ENCODE measurements around the gene TUT1. TPM values are rescaled to one million over a fixed set of nuclear protein-coding genes. Genes with fewer than 3 reads are reported as not detected.
"Not testable (repeated sequence)": the region's sequence is repeated elsewhere in the genome, so short reads cannot be mapped to it uniquely, and the experiment has no call there.

TUT1 gene
- total RNA-seq, 6 donors from 2014 or later = 5.3 to 25.4 (median 11.7) TPM

DNA sequence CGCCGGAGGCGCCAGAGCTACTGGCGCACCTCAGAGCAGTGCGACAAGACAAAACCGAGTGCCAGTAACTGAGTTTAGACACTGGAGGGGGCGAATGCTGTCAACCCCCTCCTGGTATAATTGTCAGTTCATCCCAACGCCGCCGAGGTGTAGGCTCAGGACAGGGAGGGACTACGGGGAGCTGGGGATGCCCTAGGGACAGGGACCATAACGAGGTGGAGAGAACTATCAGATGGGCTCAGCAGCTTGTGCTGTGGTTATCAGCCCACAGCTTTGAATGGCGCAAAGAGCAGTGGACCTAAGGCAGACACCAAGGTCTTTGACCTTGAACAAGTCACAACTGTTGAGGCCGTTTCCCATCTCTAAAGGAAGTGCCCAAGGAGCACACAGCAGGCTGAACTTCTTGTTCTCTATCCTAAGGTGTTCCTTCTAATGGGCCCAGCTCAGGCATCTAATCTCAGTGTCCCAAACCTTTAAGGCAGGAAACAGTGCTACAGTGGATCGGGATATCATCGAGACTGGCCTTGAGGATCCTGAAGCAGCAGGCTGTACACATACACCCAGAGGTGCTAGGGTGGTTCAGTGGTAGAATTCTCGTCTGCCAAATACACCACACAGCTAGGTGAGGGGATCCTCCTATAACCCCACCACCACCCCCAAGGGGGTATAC is 958 bp upstream of the TUT1 start:
- Histone ChIP-seq H3K4me3 (peak overlapping the region; percentile 28 to 87 (median 70)), H3K27me3 (no peaks in the 10 kb centered on the region), H3K36me3 (peaks cover 22 to 53% (median 46%) of the 10 kb centered on the region in 4 donors), H3K27ac (peak overlapping the region; percentile 94 to 97 (median 95)), H3K9me3 (no peaks in the 10 kb centered on the region), H3K4me1 (peaks cover 28 to 40% (median 31%) of the 10 kb centered on the region in 4 donors)
- ATAC-seq (ENCODE audit: low FRiP score in 2 of 2) (peak; percentile 0 to 2), DNase-seq (no peak)
- TF ChIP-seq POLR2A (IDR thresholded peaks at IDR 0.05) = no peak
- no peak for TF ChIP-seq EP300 (IDR thresholded peaks at IDR 0.05)
- TF ChIP-seq, protein P1, sequence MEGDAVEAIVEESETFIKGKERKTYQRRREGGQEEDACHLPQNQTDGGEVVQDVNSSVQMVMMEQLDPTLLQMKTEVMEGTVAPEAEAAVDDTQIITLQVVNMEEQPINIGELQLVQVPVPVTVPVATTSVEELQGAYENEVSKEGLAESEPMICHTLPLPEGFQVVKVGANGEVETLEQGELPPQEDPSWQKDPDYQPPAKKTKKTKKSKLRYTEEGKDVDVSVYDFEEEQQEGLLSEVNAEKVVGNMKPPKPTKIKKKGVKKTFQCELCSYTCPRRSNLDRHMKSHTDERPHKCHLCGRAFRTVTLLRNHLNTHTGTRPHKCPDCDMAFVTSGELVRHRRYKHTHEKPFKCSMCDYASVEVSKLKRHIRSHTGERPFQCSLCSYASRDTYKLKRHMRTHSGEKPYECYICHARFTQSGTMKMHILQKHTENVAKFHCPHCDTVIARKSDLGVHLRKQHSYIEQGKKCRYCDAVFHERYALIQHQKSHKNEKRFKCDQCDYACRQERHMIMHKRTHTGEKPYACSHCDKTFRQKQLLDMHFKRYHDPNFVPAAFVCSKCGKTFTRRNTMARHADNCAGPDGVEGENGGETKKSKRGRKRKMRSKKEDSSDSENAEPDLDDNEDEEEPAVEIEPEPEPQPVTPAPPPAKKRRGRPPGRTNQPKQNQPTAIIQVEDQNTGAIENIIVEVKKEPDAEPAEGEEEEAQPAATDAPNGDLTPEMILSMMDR (IDR thresholded peaks at IDR 0.05) = peak in 1 of 6 experiments; percentile 2
- TF ChIP-seq POLR2AphosphoS5 (IDR thresholded peaks at IDR 0.05) = no peak
- 13 to 23% methylated on average over 12 to 17 of the region's 17 CpGs for WGBS, 2 donors

DNA sequence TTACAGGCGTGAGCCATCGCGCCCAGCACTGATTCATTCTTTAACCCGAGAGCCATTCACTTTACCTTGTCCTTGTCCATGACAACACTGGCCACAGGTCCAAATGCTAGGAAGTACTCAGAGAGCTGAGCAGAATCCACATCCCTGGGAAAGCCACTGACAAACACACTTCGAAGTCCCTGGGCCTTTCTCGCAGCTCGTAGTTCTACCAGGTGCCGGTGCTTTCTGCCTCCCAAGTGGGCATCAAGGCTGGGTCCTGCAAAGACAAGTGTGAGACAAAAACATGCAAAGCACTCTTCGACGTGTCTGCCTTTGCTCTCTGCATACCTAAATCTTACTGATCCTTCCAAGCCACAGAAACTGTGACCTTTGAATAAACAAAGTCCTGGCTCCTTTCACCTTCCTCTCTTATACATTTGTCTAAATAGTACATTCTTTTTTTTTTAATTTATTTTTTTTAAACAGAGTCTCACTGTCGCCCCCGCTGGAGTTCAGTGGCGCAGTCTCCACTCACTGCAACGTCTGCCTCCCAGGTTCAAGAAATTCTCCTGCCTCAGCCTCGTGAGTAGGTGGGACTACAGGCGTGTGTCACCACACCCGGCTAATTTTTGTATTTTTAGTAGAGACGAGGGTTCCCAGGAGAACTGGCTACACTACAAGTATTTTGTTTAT is 2.2 kb downstream of the TUT1 start:
- H3K4me1 ChIP-seq = peaks cover 28 to 40% (median 31%) of the 10 kb centered on the region in 4 donors
- DNase-seq (no peak), ATAC-seq (ENCODE audit: low FRiP score in 2 of 2) (no peak)
- peaks cover 8 to 47% (median 31%) of the 10 kb centered on the region in 4 donors for H3K36me3 ChIP-seq
- 65 to 68% methylated on average over 18 of the region's 18 CpGs for WGBS, 2 donors
- no peak overlapping the region for H3K27ac ChIP-seq
- TF ChIP-seq, protein P1 (IDR thresholded peaks at IDR 0.05) = peak in 1 of 6 experiments; percentile 11
- no peak for TF ChIP-seq POLR2AphosphoS5 (IDR thresholded peaks at IDR 0.05)
- no peaks in the 10 kb centered on the region for H3K9me3 ChIP-seq
- H3K27me3 ChIP-seq = no peaks in the 10 kb centered on the region
- H3K4me3 ChIP-seq = no peak overlapping the region

DNA sequence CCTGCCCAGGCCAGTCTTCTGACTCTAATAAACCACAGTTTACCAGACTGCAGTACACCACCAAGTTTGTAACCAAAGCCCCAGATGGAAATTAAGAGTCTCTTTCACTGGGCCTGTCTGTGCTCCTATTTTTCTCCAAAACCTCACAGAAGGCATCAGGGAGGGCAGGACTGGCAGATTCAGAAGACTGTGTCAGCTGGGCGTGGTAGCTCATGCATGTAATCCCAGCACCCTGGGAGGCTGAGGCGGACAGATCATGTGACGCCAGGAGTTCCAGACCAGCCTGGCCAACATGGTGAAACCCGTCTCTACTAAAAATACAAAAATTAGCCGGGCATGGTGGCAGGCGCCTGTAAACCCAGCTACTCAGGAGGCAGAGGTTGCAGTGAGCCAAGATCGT is 6.0 kb downstream of the TUT1 start:
- H3K9me3 ChIP-seq; H3K27ac ChIP-seq; H3K4me3 ChIP-seq; DNase-seq; H3K27me3 ChIP-seq; ATAC-seq (ENCODE audit: low FRiP score in 2 of 2): not testable (repeated sequence)
- 93 to 97% methylated on average over 7 of the region's 7 CpGs for WGBS, 2 donors
- H3K36me3 ChIP-seq = peaks cover 3 to 64% (median 38%) of the 10 kb centered on the region in 4 donors
- H3K4me1 ChIP-seq = peaks cover 4 to 14% (median 7%) of the 10 kb centered on the region in 4 donors

DNA sequence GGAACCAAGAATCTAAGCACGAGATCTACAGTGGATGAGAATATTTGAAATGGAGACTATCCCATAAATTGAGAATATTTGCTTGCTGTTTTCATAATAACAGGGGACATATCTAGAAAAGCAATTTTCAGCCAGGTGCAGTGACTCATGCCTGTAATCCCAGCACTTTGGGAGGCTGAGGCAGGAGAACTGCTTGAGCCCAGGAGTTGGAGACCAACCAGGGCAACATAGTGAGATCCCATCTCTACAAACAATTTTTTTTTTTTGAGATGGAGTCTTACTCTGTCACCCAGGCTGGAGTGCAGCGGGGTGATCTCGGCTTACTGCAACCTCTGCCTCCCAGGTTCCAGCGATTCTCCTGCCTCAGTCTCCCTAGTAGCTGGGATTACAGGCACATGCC is 9.6 kb downstream of the TUT1 start:
- H3K4me3 ChIP-seq; H3K27me3 ChIP-seq; H3K4me1 ChIP-seq; H3K9me3 ChIP-seq; H3K27ac ChIP-seq; DNase-seq; ATAC-seq (ENCODE audit: low FRiP score in 2 of 2): not testable (repeated sequence)
- 93 to 100% methylated on average over 4 of the region's 4 CpGs for WGBS, 2 donors
- peaks cover 4 to 62% (median 36%) of the 10 kb centered on the region in 4 donors for H3K36me3 ChIP-seq

DNA sequence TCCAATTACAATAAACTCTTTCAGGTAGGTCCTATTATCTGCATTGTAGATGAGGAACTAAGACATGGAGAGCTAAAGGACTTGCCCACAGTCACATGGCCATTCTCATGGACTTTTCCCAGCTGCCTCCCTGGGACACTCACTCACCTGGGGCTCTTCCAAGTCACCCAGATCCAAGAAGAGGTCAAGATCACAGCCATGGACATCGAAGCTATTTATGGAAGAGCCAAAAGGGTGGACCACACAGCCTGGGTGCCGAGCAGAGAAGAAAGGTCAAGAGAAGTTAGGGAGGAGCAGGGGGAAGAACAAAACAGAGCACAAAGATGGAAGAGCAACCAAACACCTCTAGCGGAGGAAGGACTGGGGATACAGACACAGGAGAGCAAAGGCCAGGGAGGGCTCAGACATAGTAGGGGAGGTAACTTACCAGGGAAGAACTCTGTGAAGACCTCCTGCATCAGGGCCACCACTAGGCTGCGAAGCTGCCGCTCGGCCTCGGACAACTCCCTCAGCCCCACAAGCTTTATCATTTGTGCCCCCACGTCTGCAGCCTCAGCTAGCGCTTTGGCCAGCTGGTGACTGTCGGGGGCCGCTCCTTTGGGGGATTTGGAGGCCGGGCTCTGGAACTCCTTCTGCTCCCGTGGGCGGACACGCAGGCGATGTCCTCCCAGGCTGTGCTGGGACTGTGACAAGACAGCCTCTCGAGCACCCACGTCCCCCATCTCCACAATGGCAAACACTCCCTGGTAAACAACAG is 10.2 kb downstream of the TUT1 start:
- Histone ChIP-seq H3K27ac (no peak overlapping the region), H3K9me3 (no peaks in the 10 kb centered on the region), H3K36me3 (peaks cover 4 to 64% (median 31%) of the 10 kb centered on the region in 4 donors), H3K4me1 (peaks cover 9 to 11% (median 10%) of the 10 kb centered on the region in 4 donors), H3K27me3 (no peaks in the 10 kb centered on the region), H3K4me3 (no peak overlapping the region)
- no peak for TF ChIP-seq POLR2A (IDR thresholded peaks at IDR 0.05)
- TF ChIP-seq POLR2AphosphoS5 (IDR thresholded peaks at IDR 0.05) = no peak
- DNase-seq (no peak), ATAC-seq (ENCODE audit: low FRiP score in 2 of 2) (no peak)
- WGBS, 2 donors = 90 to 91% methylated on average over 17 to 18 of the region's 18 CpGs

DNA sequence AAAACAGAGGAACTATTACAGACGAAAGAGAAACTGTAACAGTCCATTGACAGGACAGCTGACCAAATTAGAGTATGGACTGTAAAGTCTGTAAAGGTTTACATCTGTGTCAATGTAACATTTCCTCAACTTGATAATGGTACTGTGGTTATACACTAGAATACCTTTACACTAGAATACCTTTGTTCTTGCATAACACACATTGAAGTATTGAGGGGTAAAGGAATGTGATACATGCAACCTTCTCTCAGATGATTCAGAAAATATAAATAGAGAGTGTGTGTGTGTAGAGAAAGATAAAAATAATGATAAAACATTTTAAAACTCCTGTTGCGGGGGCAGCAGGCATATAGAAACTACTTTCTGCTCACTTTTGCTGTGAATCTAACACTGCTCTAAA is 12.1 kb downstream of the TUT1 start:
- ATAC-seq (ENCODE audit: low FRiP score in 2 of 2) (no peak), DNase-seq (no peak)
- TF ChIP-seq EP300 (IDR thresholded peaks at IDR 0.05) = no peak
- no peak for TF ChIP-seq POLR2AphosphoS5 (IDR thresholded peaks at IDR 0.05)
- no peak for TF ChIP-seq POLR2A (IDR thresholded peaks at IDR 0.05)
- TF ChIP-seq, protein P1 (IDR thresholded peaks at IDR 0.05) = no peak
- H3K9me3 ChIP-seq = no peaks in the 10 kb centered on the region
- 89 to 92% methylated on average over 2 of the region's 2 CpGs for WGBS, 2 donors
- peaks cover 25 to 29% (median 28%) of the 10 kb centered on the region in 4 donors for H3K4me1 ChIP-seq
- peaks cover 4 to 55% (median 22%) of the 10 kb centered on the region in 4 donors for H3K36me3 ChIP-seq
- no peaks in the 10 kb centered on the region for H3K27me3 ChIP-seq
- H3K4me3 ChIP-seq = no peak overlapping the region
- peak overlapping the region in 1 of 4 donors; percentile 90 for H3K27ac ChIP-seq

Data from upper lobe of left lung (tissue), 6 donors.